Measurements from ENCODE around the gene SLC19A1.

DNA sequence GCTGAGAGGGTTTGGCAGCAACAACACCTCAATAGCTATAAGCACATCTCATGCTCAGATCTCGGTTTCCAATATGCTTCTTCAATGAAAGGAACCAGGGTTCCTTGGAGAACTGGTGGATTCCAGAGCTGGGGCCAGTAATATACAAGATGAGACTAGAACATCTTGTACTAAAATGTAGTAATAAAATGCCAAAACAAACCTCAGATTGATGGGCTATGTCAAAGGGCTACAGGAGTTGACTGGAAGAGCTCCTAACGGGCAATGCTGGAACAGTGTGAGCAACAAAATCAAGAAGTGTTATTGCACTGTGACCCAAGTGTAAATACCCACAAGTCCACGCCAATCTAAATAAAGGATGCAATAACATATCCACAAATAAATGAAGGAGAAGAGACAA lies 26.1 kb upstream of the SLC19A1 start:
- TF ChIP-seq CTCF (IDR thresholded peaks at IDR 0.05) = no peak
- no peak for TF ChIP-seq RXRA (IDR thresholded peaks at IDR 0.05; ENCODE audit: borderline replicate concordance, low read depth)
- TF ChIP-seq, protein P1, sequence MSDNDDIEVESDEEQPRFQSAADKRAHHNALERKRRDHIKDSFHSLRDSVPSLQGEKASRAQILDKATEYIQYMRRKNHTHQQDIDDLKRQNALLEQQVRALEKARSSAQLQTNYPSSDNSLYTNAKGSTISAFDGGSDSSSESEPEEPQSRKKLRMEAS (IDR thresholded peaks at IDR 0.05; ENCODE audit: low read depth) = no peak
- no peak for TF ChIP-seq RAD21 (IDR thresholded peaks at IDR 0.05; ENCODE audit: low read length)
- TF ChIP-seq SIN3A (IDR thresholded peaks at IDR 0.05; ENCODE audit: borderline replicate concordance, low read depth, low read length) = no peak

All from SK-N-SH (cell line).